Measurements from ENCODE around the gene EARS2. TPM values are rescaled to one million over a fixed set of nuclear protein-coding genes. Genes with fewer than 3 reads are reported as not detected.

EARS2 gene
- total and polyA plus RNA-seq, 4 donors, result 17.7 to 25.7 (median 22.3) TPM

- Histone ChIP-seq H3K4me3 (no peak overlapping the region), H3K36me3 (ENCODE audit: control insufficient read depth in 4 of 4, insufficient read depth in 4 of 4, low read length in 4 of 4) (peaks cover 14 to 30% (median 23%) of the 10 kb centered on the region in 4 donors), H3K27ac (ENCODE audit: low read depth in 1 of 2, low read length in 1 of 2) (no peak overlapping the region), H3K9me3 (ENCODE audit: control insufficient read depth in 4 of 4, insufficient read depth in 3 of 4, low read length in 3 of 4) (peaks cover 0 to 2% (median 0%) of the 10 kb centered on the region in 4 donors), H3K4me1 (ENCODE audit: control insufficient read depth in 5 of 5, insufficient read depth in 5 of 5, low read length in 5 of 5) (peaks cover 0 to 4% (median 0%) of the 10 kb centered on the region in 5 donors), H3K27me3 (ENCODE audit: control insufficient read depth in 3 of 3, insufficient read depth in 3 of 3, low read length in 2 of 3) (no peaks in the 10 kb centered on the region), H3K9ac (ENCODE audit: insufficient read depth in 1 of 2, low read length in 2 of 2) (no peak overlapping the region)
- DNase-seq (no peak), ATAC-seq (ENCODE audit: insufficient read depth, low FRiP score) (no peak)
- no peak for TF ChIP-seq CTCF (IDR thresholded peaks at IDR 0.05; ENCODE audit: control extremely low read depth, extremely low read depth)
These were observed 23.2 kb upstream of the EARS2 start for GRCh38 chr16:23580391-23580790.

- no peak overlapping the region for H3K4me3 ChIP-seq
- H3K9me3 ChIP-seq (ENCODE audit: control insufficient read depth in 4 of 4, insufficient read depth in 3 of 4, low read length in 3 of 4), result no peaks in the 10 kb centered on the region
- no peak for ATAC-seq (ENCODE audit: insufficient read depth, low FRiP score)
- H3K4me1 ChIP-seq (ENCODE audit: control insufficient read depth in 5 of 5, insufficient read depth in 5 of 5, low read length in 5 of 5), result peaks cover 0 to 4% (median 0%) of the 10 kb centered on the region in 5 donors
- H3K36me3 ChIP-seq (ENCODE audit: control insufficient read depth in 4 of 4, insufficient read depth in 4 of 4, low read length in 4 of 4), result peaks cover 11 to 21% (median 19%) of the 10 kb centered on the region in 4 donors
- H3K27ac ChIP-seq (ENCODE audit: low read depth in 1 of 2, low read length in 1 of 2), result no peak overlapping the region
- H3K27me3 ChIP-seq (ENCODE audit: control insufficient read depth in 3 of 3, insufficient read depth in 3 of 3, low read length in 2 of 3), result no peaks in the 10 kb centered on the region
- DNase-seq, result no peak
- no peak overlapping the region for H3K9ac ChIP-seq (ENCODE audit: insufficient read depth in 1 of 2, low read length in 2 of 2)
- TF ChIP-seq CTCF (IDR thresholded peaks at IDR 0.05; ENCODE audit: control extremely low read depth, extremely low read depth), result no peak
- WGBS, 2 donors, result 91 to 97% methylated on average over 4 of the region's 4 CpGs
These were observed 22.2 kb upstream of the EARS2 start for GRCh38 chr16:23579371-23579770.

- WGBS, 2 donors, result 66 to 74% methylated on average over 5 of the region's 5 CpGs
- ATAC-seq (ENCODE audit: insufficient read depth, low FRiP score) (no peak), DNase-seq (peak in 2 of 3 donors; percentile 66)
- peaks cover 0 to 4% (median 0%) of the 10 kb centered on the region in 5 donors for H3K4me1 ChIP-seq (ENCODE audit: control insufficient read depth in 5 of 5, insufficient read depth in 5 of 5, low read length in 5 of 5)
- H3K9ac ChIP-seq (ENCODE audit: insufficient read depth in 1 of 2, low read length in 2 of 2), result no peak overlapping the region
- TF ChIP-seq CTCF (IDR thresholded peaks at IDR 0.05; ENCODE audit: control extremely low read depth, extremely low read depth), result no peak
- H3K4me3 ChIP-seq, result no peak overlapping the region
- no peaks in the 10 kb centered on the region for H3K27me3 ChIP-seq (ENCODE audit: control insufficient read depth in 3 of 3, insufficient read depth in 3 of 3, low read length in 2 of 3)
- H3K9me3 ChIP-seq (ENCODE audit: control insufficient read depth in 4 of 4, insufficient read depth in 3 of 4, low read length in 3 of 4), result no peaks in the 10 kb centered on the region
- H3K36me3 ChIP-seq (ENCODE audit: control insufficient read depth in 4 of 4, insufficient read depth in 4 of 4, low read length in 4 of 4), result peaks cover 12 to 24% (median 21%) of the 10 kb centered on the region in 4 donors
- H3K27ac ChIP-seq (ENCODE audit: low read depth in 1 of 2, low read length in 1 of 2), result no peak overlapping the region
These were observed 21.1 kb upstream of the EARS2 start for GRCh38 chr16:23578101-23578830.

Measured in lung (tissue), 12 donors.